Coronary artery (tissue), 2 donors: ENCODE results near the gene PLPPR1.
"Not testable (repeated sequence)": the region's sequence is repeated elsewhere in the genome, so short reads cannot be mapped to it uniquely, and the experiment has no call there.

Experiments used
- DNase-seq: peaks from one replicate; pipeline ENCODE4 v3.0.0-alpha.2; 2017; ENCODE audit warnings: low spot score
- H3K27ac ChIP-seq, 2 donors: fragments of 200-600 bp; sonication (generic); one replicate each; pipeline ENCODE4 v1.5.1; 2016 to 2019
- H3K4me3 ChIP-seq: fragments of 200-600 bp; sonication (generic); 2 replicates; pipeline ENCODE4 v1.5.1; 2016; ENCODE audit warnings: mild to moderate bottlenecking, moderate library complexity
- CTCF ChIP-seq: fragments of 200-600 bp; sonication (generic); IDR thresholded peaks from one replicate; pipeline ENCODE4 v1.5.1; 2019; ENCODE audit warnings: antibody characterized with exemption

PLPPR1 gene

DNA sequence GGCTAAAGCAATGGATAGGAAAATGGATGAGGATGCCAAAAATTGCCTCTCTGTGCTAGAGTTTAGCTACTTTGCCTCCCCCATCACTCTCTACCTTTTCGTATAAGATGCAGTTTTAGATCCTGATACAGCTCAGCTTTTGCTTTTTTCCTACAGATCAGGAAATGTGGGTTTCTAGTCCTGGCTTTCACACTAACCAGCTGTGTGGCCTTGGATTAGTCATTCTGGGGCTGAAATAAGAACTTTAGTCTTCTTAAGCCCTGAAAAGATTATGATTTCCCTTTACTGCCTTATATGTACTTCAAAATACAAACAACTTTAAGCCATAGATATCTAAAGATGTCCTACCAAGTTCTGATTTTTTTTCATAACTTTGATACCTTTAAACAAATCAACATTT is 239.9 kb downstream of the PLPPR1 start:
- H3K4me3 ChIP-seq = no peak overlapping the region
- no peak overlapping the region for H3K27ac ChIP-seq
- DNase-seq = no peak
- TF ChIP-seq CTCF = no peak

DNA sequence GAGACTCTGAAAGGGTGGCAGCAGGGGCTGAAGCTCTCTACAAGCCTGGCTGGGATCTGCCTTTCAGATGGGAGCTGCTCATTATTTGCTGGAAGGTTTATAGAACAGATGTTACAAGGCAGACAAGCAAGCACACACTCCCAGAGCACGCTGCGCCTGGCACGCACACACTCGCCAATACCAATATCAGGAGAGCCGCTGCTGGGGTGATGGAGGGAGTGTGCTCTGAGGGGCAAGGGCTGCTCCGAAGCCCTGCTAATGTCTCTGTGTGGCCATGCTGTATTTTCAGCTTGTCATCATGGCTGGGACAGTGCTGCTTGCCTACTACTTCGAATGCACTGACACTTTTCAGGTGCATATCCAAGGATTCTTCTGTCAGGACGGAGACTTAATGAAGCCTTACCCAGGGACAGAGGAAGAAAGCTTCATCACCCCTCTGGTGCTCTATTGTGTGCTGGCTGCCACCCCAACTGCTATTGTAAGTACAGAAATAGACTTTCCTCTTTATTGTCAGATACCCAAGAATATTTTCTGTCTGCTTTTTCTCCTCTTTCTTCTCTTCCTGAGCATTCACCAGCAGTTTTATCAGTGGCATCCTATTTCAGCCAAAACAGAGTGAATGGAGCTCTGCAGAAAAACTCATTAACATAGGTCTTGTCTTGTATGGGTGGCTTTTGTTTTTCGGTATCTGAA is 241.2 kb downstream of the PLPPR1 start:
- H3K4me3 ChIP-seq = no peak overlapping the region
- no peak for TF ChIP-seq CTCF
- H3K27ac ChIP-seq = no peak overlapping the region
- DNase-seq = no peak

DNA sequence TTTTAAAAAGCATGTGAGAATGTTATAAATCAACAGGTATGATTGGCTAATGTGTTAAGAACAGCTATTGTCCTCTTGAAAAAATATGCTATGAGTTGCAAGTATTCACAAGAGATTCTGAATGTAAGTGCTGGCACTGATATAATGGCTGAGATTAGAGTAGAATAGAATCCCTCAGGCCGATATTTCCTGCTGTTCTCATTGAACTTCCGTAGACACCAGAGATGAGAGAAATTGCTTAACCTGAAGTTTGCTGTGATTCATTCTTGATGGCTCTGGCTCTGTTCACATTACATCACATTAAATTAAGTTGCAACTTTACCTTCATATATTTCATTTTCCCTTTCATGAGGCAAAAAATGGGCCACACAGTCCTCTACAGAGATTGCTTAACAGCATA is 241.8 kb downstream of the PLPPR1 start:
- TF ChIP-seq CTCF = no peak
- no peak for DNase-seq
- no peak overlapping the region for H3K4me3 ChIP-seq
- H3K27ac ChIP-seq = no peak overlapping the region

DNA sequence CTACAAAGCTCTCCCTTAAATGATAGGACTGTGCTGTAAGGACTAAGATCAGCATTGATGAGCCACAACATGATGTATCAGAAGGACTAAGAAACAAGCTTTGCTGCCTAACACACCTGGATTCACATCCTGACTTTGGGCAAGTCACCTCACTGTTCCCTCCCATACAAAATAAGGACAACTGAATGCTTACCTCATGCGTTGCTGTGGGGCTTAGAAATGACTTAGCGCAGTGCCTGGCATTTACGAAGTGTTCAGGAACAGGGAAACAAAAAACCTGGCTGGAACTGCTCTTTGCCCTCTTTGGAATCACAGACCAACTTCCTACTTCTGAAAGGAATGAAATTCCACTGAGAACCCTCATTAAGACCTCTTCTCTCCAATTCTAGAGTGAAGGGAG is 242.6 kb downstream of the PLPPR1 start:
- TF ChIP-seq CTCF = no peak
- H3K27ac ChIP-seq = no peak overlapping the region
- no peak overlapping the region for H3K4me3 ChIP-seq
- DNase-seq = no peak

- no peak for TF ChIP-seq CTCF
- DNase-seq = no peak
- Histone ChIP-seq H3K27ac (no peak overlapping the region), H3K4me3 (no peak overlapping the region)
These were observed 246.6 kb downstream of the PLPPR1 start for GRCh38 chr9:101274971-101275768.

DNA sequence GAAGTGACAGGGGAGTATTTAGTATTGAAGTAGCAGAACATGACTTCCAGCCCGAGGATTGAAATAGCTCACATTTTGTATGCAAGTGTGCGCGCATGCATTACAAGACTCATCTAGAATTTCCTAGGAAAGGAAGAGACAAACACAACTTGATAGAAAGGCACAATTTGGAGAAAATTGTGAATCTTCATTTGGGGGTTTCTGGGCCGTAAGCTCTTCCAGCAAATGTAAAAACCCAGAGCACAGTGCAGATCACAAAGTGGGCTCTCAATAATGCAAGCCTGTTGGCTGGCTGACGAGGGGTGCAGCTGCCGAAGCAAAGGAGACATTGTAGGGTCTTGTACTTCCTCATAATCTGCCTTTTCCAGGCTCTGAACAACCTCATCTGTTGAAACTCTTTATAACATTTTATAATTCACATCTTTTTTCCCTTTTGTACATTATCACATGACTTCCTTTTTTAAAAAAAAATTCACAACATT is 247.3 kb downstream of the PLPPR1 start:
- Histone ChIP-seq H3K27ac (no peak overlapping the region), H3K4me3 (no peak overlapping the region)
- no peak for TF ChIP-seq CTCF
- no peak for DNase-seq

- not testable (repeated sequence) for H3K27ac ChIP-seq, DNase-seq
These were observed 262.5 kb downstream of the PLPPR1 start for GRCh38 chr9:101291043-101291442.

More at GRCh38 chr9:101291043-101291442, 262.5 kb downstream of the PLPPR1 start:
- H3K4me3 ChIP-seq = not testable (repeated sequence)
